Measurements from ENCODE around the gene KIF12. TPM values are rescaled to one million over a fixed set of nuclear protein-coding genes. Genes with fewer than 3 reads are reported as not detected.

Gene KIF12
- total RNA-seq, 1 donor from 2014 or later: 15.8 TPM

- Histone ChIP-seq H3K36me3 (ENCODE audit: control insufficient read depth, insufficient read depth, low read length) (no peaks in the 10 kb centered on the region), H3K27me3 (ENCODE audit: control insufficient read depth, insufficient read depth, low read length) (peaks cover 12% of the 10 kb centered on the region), H3K4me3 (ENCODE audit: low read depth, low read length) (no peak overlapping the region)
- no peak for TF ChIP-seq CTCF (IDR thresholded peaks at IDR 0.05; ENCODE audit: insufficient read depth, low read length, poor library complexity, severe bottlenecking)
- DNase-seq (ENCODE audit: low read depth): no peak
Observed at GRCh38 chr9:114076237-114077161, 22.6 kb downstream of the KIF12 start.

DNA sequence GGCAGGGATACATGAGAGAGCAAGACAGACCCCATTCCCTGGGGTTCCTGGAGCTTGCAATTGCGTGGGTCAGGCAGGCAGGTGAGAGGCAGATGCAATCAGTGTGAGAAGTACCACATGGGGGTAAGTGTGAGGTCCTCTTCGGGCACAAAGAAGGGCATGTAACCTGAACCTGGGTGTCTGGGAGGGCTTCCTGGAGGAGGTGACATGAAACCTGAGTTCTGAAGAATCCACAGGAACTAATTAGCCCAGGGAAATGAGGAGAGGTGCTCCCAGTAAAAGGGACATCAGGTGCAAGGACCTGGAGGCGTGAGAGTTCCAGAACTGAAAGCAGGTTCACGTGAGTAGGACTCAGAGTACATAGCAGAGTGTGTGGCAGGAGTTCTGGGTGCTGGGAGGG is 23.5 kb downstream of the KIF12 start:
- no peak for DNase-seq (ENCODE audit: low read depth)
- Histone ChIP-seq H3K27me3 (ENCODE audit: control insufficient read depth, insufficient read depth, low read length) (peaks cover 12% of the 10 kb centered on the region), H3K4me3 (ENCODE audit: low read depth, low read length) (no peak overlapping the region), H3K36me3 (ENCODE audit: control insufficient read depth, insufficient read depth, low read length) (no peaks in the 10 kb centered on the region)
- no peak for TF ChIP-seq CTCF (IDR thresholded peaks at IDR 0.05; ENCODE audit: insufficient read depth, low read length, poor library complexity, severe bottlenecking)

- H3K27me3 ChIP-seq (ENCODE audit: control insufficient read depth, insufficient read depth, low read length): peaks cover 12% of the 10 kb centered on the region
- H3K4me3 ChIP-seq (ENCODE audit: low read depth, low read length): no peak overlapping the region
- no peaks in the 10 kb centered on the region for H3K36me3 ChIP-seq (ENCODE audit: control insufficient read depth, insufficient read depth, low read length)
- DNase-seq (ENCODE audit: low read depth): no peak
- no peak for TF ChIP-seq CTCF (IDR thresholded peaks at IDR 0.05; ENCODE audit: insufficient read depth, low read length, poor library complexity, severe bottlenecking)
Observed at GRCh38 chr9:114072184-114073140, 26.6 kb downstream of the KIF12 start.

DNA sequence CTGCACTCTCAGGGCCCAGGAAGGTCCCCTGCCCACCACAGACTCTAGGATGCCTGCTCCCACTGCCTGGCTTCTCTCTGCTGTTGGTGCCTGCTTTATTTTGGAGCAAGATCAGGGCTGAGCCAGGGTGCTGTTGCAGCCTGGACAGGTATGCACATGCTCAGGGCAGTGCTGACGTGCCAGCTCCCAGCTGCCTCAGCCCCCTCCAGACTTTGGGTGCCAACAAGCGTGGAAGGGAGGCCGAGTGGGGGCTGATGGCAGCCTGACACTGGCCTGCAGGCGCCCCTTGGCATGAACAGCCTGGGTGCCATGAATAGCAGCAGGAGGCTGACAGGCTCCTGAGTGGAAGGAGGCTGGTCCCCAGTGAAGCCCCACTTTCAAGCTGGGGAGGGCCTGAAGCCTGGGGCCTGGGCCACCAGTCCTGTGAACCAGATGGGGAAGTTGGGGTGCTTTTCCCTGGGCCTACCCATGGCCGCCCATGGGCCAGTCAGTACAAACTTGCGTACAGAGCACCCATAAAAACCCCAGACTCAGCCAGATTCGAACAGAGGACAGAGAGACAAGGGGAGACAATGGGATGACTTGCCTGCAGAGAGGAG is 27.8 kb downstream of the KIF12 start:
- no peak for TF ChIP-seq CTCF (IDR thresholded peaks at IDR 0.05; ENCODE audit: insufficient read depth, low read length, poor library complexity, severe bottlenecking)
- DNase-seq (ENCODE audit: low read depth): no peak
- H3K27me3 ChIP-seq (ENCODE audit: control insufficient read depth, insufficient read depth, low read length): peaks cover 9% of the 10 kb centered on the region
- no peaks in the 10 kb centered on the region for H3K36me3 ChIP-seq (ENCODE audit: control insufficient read depth, insufficient read depth, low read length)
- no peak overlapping the region for H3K4me3 ChIP-seq (ENCODE audit: low read depth, low read length)

DNA sequence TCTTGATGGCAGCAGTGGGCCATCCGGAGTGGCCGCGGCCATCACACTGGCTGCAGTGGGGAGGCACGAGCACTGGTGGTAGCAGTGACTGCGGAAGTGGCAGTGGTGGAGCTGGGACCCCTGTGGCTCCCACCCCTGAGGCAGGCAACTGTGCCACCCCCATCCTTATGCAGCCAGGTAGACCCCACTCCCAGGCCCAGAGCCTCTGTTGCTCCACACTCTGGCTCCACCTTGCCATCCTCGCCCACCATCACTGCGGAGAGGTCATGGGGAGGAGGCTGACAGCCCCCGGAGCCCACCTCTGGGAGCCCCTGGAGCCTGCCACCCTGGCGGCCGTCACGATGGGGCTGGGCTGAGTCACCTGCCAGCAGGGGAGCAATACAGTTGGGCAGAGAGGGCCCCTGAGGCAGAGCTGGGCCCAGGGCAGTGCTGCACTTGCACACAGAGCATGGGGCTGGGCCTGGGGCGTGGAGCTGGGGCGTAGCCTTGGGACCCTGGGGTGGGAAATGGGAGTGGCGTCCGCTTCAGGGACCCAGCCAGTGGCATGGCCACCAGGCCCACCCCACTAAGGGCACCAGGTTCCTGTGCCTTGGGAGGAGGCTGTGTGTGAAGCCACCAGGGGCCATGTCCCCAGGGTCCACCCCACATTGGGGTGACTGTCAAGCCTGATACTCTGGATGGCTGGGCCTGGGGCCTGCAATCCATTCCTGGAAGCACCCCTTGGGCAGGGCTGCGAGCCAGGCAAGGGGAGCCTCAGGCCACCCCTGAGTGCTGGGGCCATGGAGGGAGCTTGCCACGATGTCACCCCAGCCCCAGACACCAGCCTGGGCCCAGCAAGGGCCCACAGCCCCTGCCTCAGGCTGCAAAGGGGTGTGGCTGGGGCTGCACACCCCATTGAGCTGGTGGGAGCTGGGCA is 28.6 kb downstream of the KIF12 start:
- Histone ChIP-seq H3K36me3 (ENCODE audit: control insufficient read depth, insufficient read depth, low read length) (no peaks in the 10 kb centered on the region), H3K27me3 (ENCODE audit: control insufficient read depth, insufficient read depth, low read length) (peaks cover 2% of the 10 kb centered on the region), H3K4me3 (ENCODE audit: low read depth, low read length) (no peak overlapping the region)
- no peak for TF ChIP-seq CTCF (IDR thresholded peaks at IDR 0.05; ENCODE audit: insufficient read depth, low read length, poor library complexity, severe bottlenecking)
- no peak for DNase-seq (ENCODE audit: low read depth)
